HCT116 (cell line): ENCODE measurements around the gene WDR26. TPM values are rescaled to one million over a fixed set of nuclear protein-coding genes. Genes with fewer than 3 reads are reported as not detected.

ENCODE experiments used
- ATAC-seq: fragments of 200-7000 bp; cut with Tn5 transposase; 2 replicates; pipeline ENCODE4 v1.9.1; 2020; ENCODE audit warnings: mild to moderate bottlenecking, moderate library complexity
- BruUV-seq: library from RNA; stranded (reverse); fragments of 400-500 nt; replicated peaks from 2 replicates; lab custom pipeline; 2021; lab: Mats Ljungman, UMichigan
- CTCF ChIA-PET: fragments of 300-600 bp; sonication (Branson Sonifier 250); formaldehyde crosslinking; loops from one replicate; lab custom pipeline; 2021; ENCODE audit warnings: antibody characterized with exemption; lab: Charles Lee
- POLR2A ChIA-PET: fragments of 300-600, 350-600 bp; sonication (Branson Sonifier 250); formaldehyde crosslinking; loops from one replicate; lab custom pipeline; 2021; ENCODE audit warnings: antibody characterized with exemption; lab: Charles Lee
- RAD21 ChIA-PET, 2 experiments: fragments of 300-600 bp; sonication (Branson Sonifier 250); formaldehyde crosslinking; loops; one replicate each; lab custom pipeline; 2023; ENCODE audit warnings: low total read pairs in 2 of 2; ENCODE audit not compliant: uncharacterized antibody in 2 of 2, unreplicated experiment in 2 of 2, low non-redundant PET in 1 of 2; lab: Charles Lee
- DNase-seq: peaks from one replicate; pipeline ENCODE4 v3.0.0-alpha.2; 2010; ENCODE audit warnings: low read depth, low spot score
- H2AFZ ChIP-seq: fragments of 200-600 bp; shearing (Covaris generic), sonication (generic); 2 replicates; pipeline ENCODE4 v1.6.1; 2017; ENCODE audit warnings: low read depth, mixed run types, mixed read lengths, antibody characterized with exemption, low read length; ENCODE audit not compliant: poor library complexity, severe bottlenecking
- H3K27ac ChIP-seq: 2 replicates; pipeline ENCODE4 v1.5.1; 2012; ENCODE audit warnings: low read depth, low read length
- H3K27me3 ChIP-seq: fragments of 200-600 bp; sonication (generic); 2 replicates; pipeline ENCODE4 v1.6.1; 2016; ENCODE audit warnings: mixed run types, low read length, mixed read lengths; ENCODE audit not compliant: insufficient read depth
- H3K36me3 ChIP-seq, 2 experiments: fragments of 200-500 bp in 1 of 2; fragments of 200-600 bp in 1 of 2; sonication (Bioruptor generic) in 1 of 2; sonication (generic) in 1 of 2; 2 replicates each; pipeline versions ENCODE4 v1.5.1 to v1.6.1; 2014 to 2016; ENCODE audit warnings: low read length in 2 of 2, inconsistent platforms in 1 of 2, mixed read lengths in 1 of 2, mixed run types in 1 of 2; ENCODE audit not compliant: insufficient read depth in 2 of 2, control insufficient read depth in 1 of 2
- H3K4me1 ChIP-seq, 2 experiments: fragments of 200-600 bp in 1 of 2; sonication (generic) in 1 of 2; 2 replicates each; pipeline versions ENCODE4 v1.5.1 to v1.6.1; 2012 to 2017; ENCODE audit warnings: low read length in 2 of 2, inconsistent platforms in 1 of 2, mild to moderate bottlenecking in 1 of 2, mixed read lengths in 1 of 2, mixed run types in 1 of 2, moderate library complexity in 1 of 2; ENCODE audit not compliant: insufficient read depth in 2 of 2, control insufficient read depth in 1 of 2
- H3K4me2 ChIP-seq: fragments of 200-600 bp; sonication (generic); 2 replicates; pipeline ENCODE4 v1.6.1; 2017; ENCODE audit warnings: mixed run types, low read length, mixed read lengths
- H3K4me3 ChIP-seq, 2 experiments: fragments of 200-600 bp in 1 of 2; sonication (generic) in 1 of 2; replicated peaks in 1 of 2; 2 replicates each; pipeline ENCODE4 v1.5.1; 2011 to 2016; ENCODE audit warnings: low read length in 2 of 2, control low read depth in 1 of 2, low read depth in 1 of 2, mild to moderate bottlenecking in 1 of 2, mixed read lengths in 1 of 2, mixed run types in 1 of 2
- H3K79me2 ChIP-seq: fragments of 200-600 bp; sonication (generic); 2 replicates; pipeline ENCODE4 v1.6.1; 2017; ENCODE audit warnings: mild to moderate bottlenecking, mixed run types, low read length, moderate library complexity, mixed read lengths; ENCODE audit not compliant: insufficient read depth
- H3K9ac ChIP-seq: fragments of 200-600 bp; sonication (generic); 2 replicates; pipeline ENCODE4 v1.6.1; 2016; ENCODE audit warnings: low read length, mixed read lengths
- H3K9me2 ChIP-seq: fragments of 200-600 bp; sonication (generic), shearing (Covaris generic); 2 replicates; pipeline ENCODE4 v1.6.1; 2017; ENCODE audit warnings: mixed run types, mild to moderate bottlenecking, moderate library complexity; ENCODE audit not compliant: insufficient read depth
- H3K9me3 ChIP-seq, 2 experiments: fragments of 200-500 bp in 1 of 2; fragments of 200-600 bp in 1 of 2; sonication (Bioruptor generic) in 1 of 2; sonication (generic) in 1 of 2; 2 replicates each; pipeline ENCODE4 v1.6.1; 2014 to 2017; ENCODE audit warnings: low read length in 2 of 2, mixed read lengths in 2 of 2, inconsistent platforms in 1 of 2, low read depth in 1 of 2, mild to moderate bottlenecking in 1 of 2, mixed run types in 1 of 2, moderate library complexity in 1 of 2; ENCODE audit not compliant: control insufficient read depth in 1 of 2, insufficient read depth in 1 of 2
- H4K20me1 ChIP-seq: fragments of 200-600 bp; sonication (generic), shearing (Covaris generic); 2 replicates; pipeline ENCODE4 v1.6.1; 2017; ENCODE audit warnings: mixed run types, mild to moderate bottlenecking, moderate library complexity; ENCODE audit not compliant: insufficient read depth
- CTCF ChIP-seq, 3 experiments: fragments of 200-600 bp in 1 of 3; sonication (generic) in 1 of 3; IDR thresholded peaks in 2 of 3; conservative IDR thresholded peaks in 1 of 3; 2 replicates each; pipeline ENCODE4 v1.5.1; 2012 to 2017; ENCODE audit warnings: low read depth in 2 of 3, low read length in 2 of 3, antibody characterized with exemption in 1 of 3, borderline replicate concordance in 1 of 3, control low read depth in 1 of 3, mild to moderate bottlenecking in 1 of 3, mixed read lengths in 1 of 3, mixed run types in 1 of 3, moderate library complexity in 1 of 3; ENCODE audit not compliant: insufficient read depth in 1 of 3
- EZH2phosphoT487 ChIP-seq: fragments of 200-600 bp; IDR thresholded peaks from 2 replicates; pipeline ENCODE4 v1.6.1; 2018; ENCODE audit warnings: antibody characterized with exemption, borderline replicate concordance
- JUND ChIP-seq: IDR thresholded peaks from 2 replicates; pipeline ENCODE4 v1.6.1; 2012
- POLR2A ChIP-seq: IDR thresholded peaks from 2 replicates; pipeline ENCODE4 v1.7.0; 2011; ENCODE audit warnings: borderline replicate concordance; ENCODE audit not compliant: insufficient read depth, insufficient read length; ENCODE audit errors: extremely low read depth
- POLR2AphosphoS5 ChIP-seq: IDR thresholded peaks from 2 replicates; pipeline ENCODE4 v1.6.1; 2011; ENCODE audit warnings: mild to moderate bottlenecking, low read depth, low read length, moderate library complexity
- SP1 ChIP-seq: IDR thresholded peaks from 2 replicates; pipeline ENCODE4 v1.6.1; 2012; ENCODE audit warnings: low read depth
- SRF ChIP-seq: IDR thresholded peaks from 2 replicates; pipeline ENCODE4 v1.6.1; 2012; ENCODE audit warnings: low read depth
- TCF7L2 ChIP-seq: IDR thresholded peaks from 2 replicates; pipeline ENCODE4 v1.7.0; 2011; ENCODE audit warnings: borderline replicate concordance, inconsistent platforms; ENCODE audit not compliant: insufficient read depth, insufficient read length; ENCODE audit errors: extremely low read depth
- ZBTB33 ChIP-seq: IDR thresholded peaks from 2 replicates; pipeline ENCODE4 v1.6.1; 2011; ENCODE audit warnings: mild to moderate bottlenecking, low read length, moderate library complexity; ENCODE audit not compliant: insufficient replicate concordance; ENCODE audit errors: extremely low read depth
- ZNF274 ChIP-seq: fragments of 200-500 bp; sonication (Bioruptor generic); IDR thresholded peaks from 2 replicates; pipeline ENCODE4 v1.6.1; 2014; ENCODE audit warnings: mild to moderate bottlenecking, low read depth, low read length, inconsistent platforms
- intact Hi-C: fragments of 100-400 bp; cut with micrococcal nuclease; formaldehyde crosslinking; loops from 2 replicates; pipeline ENCODE4 v1.10.0; 2022
- total RNA-seq: library from RNA; stranded (reverse); gene quantifications from one replicate; pipeline ENCODE4 v1.2.1, GENCODE V29; 2021; ENCODE audit not compliant: unreplicated experiment
- TF ChIP-seq, protein P1 (sequence below): IDR thresholded peaks from 2 replicates; pipeline ENCODE4 v1.6.1; 2012
- TF ChIP-seq, protein P2 (sequence below): IDR thresholded peaks from 2 replicates; pipeline ENCODE4 v1.6.1; 2012; ENCODE audit warnings: low read depth

WDR26 gene
- total RNA-seq, 1 experiment from 2014 or later: 57.2 TPM

- POLR2A ChIA-PET: no interaction called here
- Histone ChIP-seq H3K9ac (peak overlapping the region; percentile 74), H3K4me2 (peak overlapping the region; percentile 81), H3K4me3 (peak overlapping the region; percentile 77 to 87), H3K9me2 (no peaks in the 10 kb centered on the region), H3K9me3 (no peaks in the 10 kb centered on the region), H3K27ac (no peak overlapping the region), H4K20me1 (peaks cover 3% of the 10 kb centered on the region; the same call in 1 of the 2 replicates), H3K4me1 (peaks cover 14 to 30% of the 10 kb centered on the region in 2 experiments; a peak in 3 of 4 replicates), H3K79me2 (peaks cover 75% of the 10 kb centered on the region), H2AFZ (no peak overlapping the region), H3K27me3 (no peaks in the 10 kb centered on the region), H3K36me3 (peaks cover 9 to 17% of the 10 kb centered on the region in 2 experiments; a peak in 3 of 4 replicates)
- TF ChIP-seq JUND: no peak
- no peak for TF ChIP-seq ZNF274
- TF ChIP-seq EZH2phosphoT487: no peak
- TF ChIP-seq TCF7L2: no peak
- no peak for TF ChIP-seq SRF
- TF ChIP-seq POLR2AphosphoS5: no peak
- no peak for TF ChIP-seq SP1
- TF ChIP-seq, protein P1, sequence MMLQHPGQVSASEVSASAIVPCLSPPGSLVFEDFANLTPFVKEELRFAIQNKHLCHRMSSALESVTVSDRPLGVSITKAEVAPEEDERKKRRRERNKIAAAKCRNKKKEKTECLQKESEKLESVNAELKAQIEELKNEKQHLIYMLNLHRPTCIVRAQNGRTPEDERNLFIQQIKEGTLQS: no peak
- TF ChIP-seq, protein P2, sequence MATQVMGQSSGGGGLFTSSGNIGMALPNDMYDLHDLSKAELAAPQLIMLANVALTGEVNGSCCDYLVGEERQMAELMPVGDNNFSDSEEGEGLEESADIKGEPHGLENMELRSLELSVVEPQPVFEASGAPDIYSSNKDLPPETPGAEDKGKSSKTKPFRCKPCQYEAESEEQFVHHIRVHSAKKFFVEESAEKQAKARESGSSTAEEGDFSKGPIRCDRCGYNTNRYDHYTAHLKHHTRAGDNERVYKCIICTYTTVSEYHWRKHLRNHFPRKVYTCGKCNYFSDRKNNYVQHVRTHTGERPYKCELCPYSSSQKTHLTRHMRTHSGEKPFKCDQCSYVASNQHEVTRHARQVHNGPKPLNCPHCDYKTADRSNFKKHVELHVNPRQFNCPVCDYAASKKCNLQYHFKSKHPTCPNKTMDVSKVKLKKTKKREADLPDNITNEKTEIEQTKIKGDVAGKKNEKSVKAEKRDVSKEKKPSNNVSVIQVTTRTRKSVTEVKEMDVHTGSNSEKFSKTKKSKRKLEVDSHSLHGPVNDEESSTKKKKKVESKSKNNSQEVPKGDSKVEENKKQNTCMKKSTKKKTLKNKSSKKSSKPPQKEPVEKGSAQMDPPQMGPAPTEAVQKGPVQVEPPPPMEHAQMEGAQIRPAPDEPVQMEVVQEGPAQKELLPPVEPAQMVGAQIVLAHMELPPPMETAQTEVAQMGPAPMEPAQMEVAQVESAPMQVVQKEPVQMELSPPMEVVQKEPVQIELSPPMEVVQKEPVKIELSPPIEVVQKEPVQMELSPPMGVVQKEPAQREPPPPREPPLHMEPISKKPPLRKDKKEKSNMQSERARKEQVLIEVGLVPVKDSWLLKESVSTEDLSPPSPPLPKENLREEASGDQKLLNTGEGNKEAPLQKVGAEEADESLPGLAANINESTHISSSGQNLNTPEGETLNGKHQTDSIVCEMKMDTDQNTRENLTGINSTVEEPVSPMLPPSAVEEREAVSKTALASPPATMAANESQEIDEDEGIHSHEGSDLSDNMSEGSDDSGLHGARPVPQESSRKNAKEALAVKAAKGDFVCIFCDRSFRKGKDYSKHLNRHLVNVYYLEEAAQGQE: no peak
- TF ChIP-seq CTCF (IDR thresholded peaks at IDR 0.05 in 2 of 3, conservative IDR thresholded peaks at IDR 0.05 in 1 of 3; ENCODE audit: borderline replicate concordance in 1 of 3, insufficient read depth in 1 of 3, low read depth in 2 of 3, low read length in 2 of 3): no peak
- no peak for TF ChIP-seq POLR2A
- no peak for TF ChIP-seq ZBTB33
- CTCF ChIA-PET: no interaction called here
- no peak for DNase-seq
- no peak for ATAC-seq
- BruUV-seq: no TSS peak
- RAD21 ChIA-PET: interaction anchor here in 1 of 2 experiments (0.6 kb wide), 1 partner anchor 320 kb away, joined by 3 read pairs; no protein-coding TSS in a partner anchor
- intact Hi-C loops: loop anchor here (10.0 kb wide), 1 partner anchor 492 kb away; the partner anchor contains the start of gene DNAH14
Measured at GRCh38 chr1:224433041-224433691, 1.4 kb downstream of the WDR26 start.
